GM19023 (cell line): ENCODE measurements around the gene TEKT2.

Experiments
- ATAC-seq: cut with Tn5 transposase; IDR thresholded peaks from one replicate; pipeline ENCODE4 v1.9.1; 2021; ENCODE audit warnings: mild to moderate bottlenecking, moderate library complexity; ENCODE audit not compliant: unreplicated experiment

TEKT2 gene

GRCh38 chr1:36126005-36126716, 42.3 kb downstream of the TEKT2 start:
- ATAC-seq, result no peak

GRCh38 chr1:36126797-36127500, 43.1 kb downstream of the TEKT2 start:
- no peak for ATAC-seq

GRCh38 chr1:36128126-36128904, 44.4 kb downstream of the TEKT2 start:
- no peak for ATAC-seq

GRCh38 chr1:36128905-36129206, 45.0 kb downstream of the TEKT2 start:
- no peak for ATAC-seq

- ATAC-seq, result no peak
Measured at GRCh38 chr1:36132029-36132428, 48.1 kb downstream of the TEKT2 start.

- ATAC-seq, result no peak
Measured at GRCh38 chr1:36133484-36133883, 49.6 kb downstream of the TEKT2 start.

GRCh38 chr1:36134031-36134430, 50.1 kb downstream of the TEKT2 start:
- no peak for ATAC-seq

GRCh38 chr1:36134505-36135329, 50.8 kb downstream of the TEKT2 start:
- ATAC-seq, result no peak

GRCh38 chr1:36135330-36135667, 51.4 kb downstream of the TEKT2 start:
- no peak for ATAC-seq

- ATAC-seq, result no peak
Measured at GRCh38 chr1:36135796-36136195, 51.9 kb downstream of the TEKT2 start.

- no peak for ATAC-seq
Measured at GRCh38 chr1:36136535-36136934, 52.6 kb downstream of the TEKT2 start.

GRCh38 chr1:36137226-36137625, 53.3 kb downstream of the TEKT2 start:
- ATAC-seq, result no peak

GRCh38 chr1:36137776-36138175, 53.9 kb downstream of the TEKT2 start:
- ATAC-seq, result no peak
